Natural killer cell (primary cell): ENCODE results near the gene IFNLR1. TPM values are rescaled to one million over a fixed set of nuclear protein-coding genes. Genes with fewer than 3 reads are reported as not detected.

Experiments
- ATAC-seq, 3 donors: fragments of 150-1000 bp in 2 of 3; fragments of 200-7000 bp in 1 of 3; cut with Tn5 transposase; 1 replicate in 1 of 3; 2 replicates in 2 of 3; pipeline ENCODE4 v1.10.0; 2021; ENCODE audit warnings: mild to moderate bottlenecking in 2 of 3, moderate library complexity in 2 of 3
- DNase-seq, 2 donors: peaks; one replicate each; pipeline versions ENCODE4 v3.0.0 to v3.0.0-alpha.2; 2013 to 2021; ENCODE audit warnings: mixed read lengths in 1 of 2
- H3K27ac ChIP-seq: one replicate; pipeline ENCODE4 v1.5.1; 2013; ENCODE audit warnings: mild to moderate bottlenecking, low read length
- H3K27me3 ChIP-seq: one replicate; pipeline ENCODE4 v1.6.1; 2013; ENCODE audit warnings: low read length; ENCODE audit not compliant: control insufficient read depth, insufficient read depth
- H3K36me3 ChIP-seq: one replicate; pipeline ENCODE4 v1.6.1; 2013; ENCODE audit warnings: low read length; ENCODE audit not compliant: control insufficient read depth, insufficient read depth
- H3K4me1 ChIP-seq: one replicate; pipeline ENCODE4 v1.6.1; 2013; ENCODE audit warnings: low read length; ENCODE audit not compliant: control insufficient read depth, insufficient read depth
- H3K4me3 ChIP-seq: one replicate; pipeline ENCODE4 v1.5.1; 2013; ENCODE audit warnings: low read length
- H3K9me3 ChIP-seq: one replicate; pipeline ENCODE4 v1.6.1; 2013; ENCODE audit warnings: low read length; ENCODE audit not compliant: control insufficient read depth, insufficient read depth
- H3K27ac Mint-ChIP-seq, 2 donors: one replicate each; pipeline ENCODE4 v1.8.0; 2022; ENCODE audit warnings: mild to moderate bottlenecking in 2 of 2, mixed read lengths in 2 of 2, moderate library complexity in 1 of 2
- H3K27me3 Mint-ChIP-seq, 2 donors: one replicate each; pipeline ENCODE4 v1.8.0; 2022; ENCODE audit warnings: low read depth in 2 of 2, mixed read lengths in 2 of 2
- H3K36me3 Mint-ChIP-seq: one replicate; pipeline ENCODE4 v1.8.0; 2022; ENCODE audit warnings: mixed read lengths
- H3K4me1 Mint-ChIP-seq, 2 donors: one replicate each; pipeline ENCODE4 v1.8.0; 2022; ENCODE audit warnings: mixed read lengths in 2 of 2
- H3K4me3 Mint-ChIP-seq: one replicate; pipeline ENCODE4 v1.8.0; 2022; ENCODE audit warnings: mild to moderate bottlenecking, moderate library complexity, mixed read lengths
- H3K9me3 Mint-ChIP-seq, 2 donors: one replicate each; pipeline ENCODE4 v1.8.0; 2022; ENCODE audit warnings: mixed read lengths in 2 of 2
- CTCF ChIP-seq: fragments of 200-600 bp; IDR thresholded peaks from one replicate; pipeline ENCODE4 v1.8.0; 2022; ENCODE audit warnings: antibody characterized with exemption
- WGBS: methylation state at CpG from one replicate; pipeline ENCODE4 v1.1.7; 2013; ENCODE audit warnings: missing lambda C conversion rate; ENCODE audit not compliant: insufficient coverage; 5-methylcytosine and 5-hydroxymethylcytosine counted together
- intact Hi-C: fragments of 100-400 bp; cut with micrococcal nuclease; formaldehyde crosslinking; loops from one replicate; pipeline ENCODE4 v1.14.2; 2022
- total RNA-seq, 4 donors: library from RNA; stranded (reverse); fragments of 120-200 nt in 1 of 4; gene quantifications; one replicate each; pipeline versions ENCODE4 v1.2.3 to v1.2.4, GENCODE V29; 2013 to 2022

Gene IFNLR1
- total RNA-seq, 3 donors from 2014 or later (not counting 1 experiment from before 2014, with no cell fraction given): 0.07 to 2.5 (median 0.19) TPM

GRCh38 chr1:24127134-24127800 is 59.8 kb downstream of the IFNLR1 start:
- ATAC-seq (no peak), DNase-seq (no peak)

GRCh38 chr1:24126672-24127023 is 60.4 kb downstream of the IFNLR1 start:
- DNase-seq (no peak), ATAC-seq (no peak)
- Histone ChIP-seq H3K27ac (no peak overlapping the region), H3K4me3 (no peak overlapping the region), H3K36me3 (no peaks in the 10 kb centered on the region), H3K4me1 (no peaks in the 10 kb centered on the region), H3K9me3 (no peaks in the 10 kb centered on the region), H3K27me3 (no peaks in the 10 kb centered on the region)
- intact Hi-C loops: no loop called here
- Mint-ChIP-seq H3K4me1 (no peaks in the 10 kb centered on the region), H3K27me3 (peaks cover 0 to 3% of the 10 kb centered on the region in 2 donors), H3K4me3 (no peak overlapping the region), H3K36me3 (no peaks in the 10 kb centered on the region), H3K27ac (no peak overlapping the region), H3K9me3 (no peaks in the 10 kb centered on the region)
- WGBS: 83% methylated on average over 1 of the region's 5 CpGs
- TF ChIP-seq CTCF: no peak

More at GRCh38 chr1:24127134-24127800, 59.8 kb downstream of the IFNLR1 start:
- H3K9me3 Mint-ChIP-seq: no peaks in the 10 kb centered on the region
- Histone ChIP-seq H3K36me3 (no peaks in the 10 kb centered on the region), H3K4me3 (no peak overlapping the region), H3K9me3 (no peaks in the 10 kb centered on the region), H3K27me3 (no peaks in the 10 kb centered on the region), H3K4me1 (no peaks in the 10 kb centered on the region), H3K27ac (no peak overlapping the region)
- H3K27ac Mint-ChIP-seq: no peak overlapping the region
- TF ChIP-seq CTCF: no peak
- H3K27me3 Mint-ChIP-seq: peaks cover 0 to 3% of the 10 kb centered on the region in 2 donors
- H3K36me3 Mint-ChIP-seq: no peaks in the 10 kb centered on the region
- no peaks in the 10 kb centered on the region for H3K4me1 Mint-ChIP-seq
- WGBS: 96% methylated on average over 3 of the region's 3 CpGs
- H3K4me3 Mint-ChIP-seq: no peak overlapping the region
- intact Hi-C loops: no loop called here

- Mint-ChIP-seq H3K36me3 (no peaks in the 10 kb centered on the region), H3K9me3 (no peaks in the 10 kb centered on the region), H3K27ac (no peak overlapping the region), H3K4me1 (no peaks in the 10 kb centered on the region), H3K27me3 (peaks cover 0 to 3% of the 10 kb centered on the region in 2 donors), H3K4me3 (no peak overlapping the region)
- Histone ChIP-seq H3K27me3 (no peaks in the 10 kb centered on the region), H3K9me3 (no peaks in the 10 kb centered on the region), H3K36me3 (no peaks in the 10 kb centered on the region), H3K4me3 (no peak overlapping the region), H3K4me1 (no peaks in the 10 kb centered on the region), H3K27ac (no peak overlapping the region)
- intact Hi-C loops: no loop called here
- WGBS: 41% methylated on average over 6 of the region's 6 CpGs
- ATAC-seq (no peak), DNase-seq (no peak)
- no peak for TF ChIP-seq CTCF
These were observed 60.9 kb downstream of the IFNLR1 start for GRCh38 chr1:24126018-24126671.
